Activated T-cell treated with anti-CD3 and anti-CD28 coated beads for 24 hours (primary cell): ENCODE data around the gene ITLN2.
"Not testable (repeated sequence)": the region's sequence is repeated elsewhere in the genome, so short reads cannot be mapped to it uniquely, and the experiment has no call there.

Experiments used
- DNase-seq: peaks from one replicate; pipeline ENCODE4 v3.0.0-alpha.2; 2020; ENCODE audit warnings: low read depth

Gene ITLN2

DNA sequence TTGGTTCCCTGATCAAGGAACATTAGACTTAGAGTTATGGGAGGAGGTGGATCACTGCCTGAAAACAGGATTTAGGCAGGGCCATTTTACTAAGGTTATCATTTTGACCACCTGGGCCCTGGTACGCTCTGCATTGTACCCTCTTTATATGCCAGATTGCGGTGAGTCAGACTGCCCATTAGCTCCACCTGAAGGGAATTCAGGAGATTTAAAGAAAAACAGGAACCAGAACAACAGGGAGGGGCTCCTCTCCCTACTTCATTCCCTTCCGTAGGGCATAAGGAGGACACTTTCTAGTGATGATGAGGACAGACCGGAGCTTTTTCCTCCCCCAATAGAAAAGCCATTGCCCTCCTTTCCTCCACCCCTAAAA, 49.0 kb downstream of the ITLN2 start:
- no peak for DNase-seq

DNA sequence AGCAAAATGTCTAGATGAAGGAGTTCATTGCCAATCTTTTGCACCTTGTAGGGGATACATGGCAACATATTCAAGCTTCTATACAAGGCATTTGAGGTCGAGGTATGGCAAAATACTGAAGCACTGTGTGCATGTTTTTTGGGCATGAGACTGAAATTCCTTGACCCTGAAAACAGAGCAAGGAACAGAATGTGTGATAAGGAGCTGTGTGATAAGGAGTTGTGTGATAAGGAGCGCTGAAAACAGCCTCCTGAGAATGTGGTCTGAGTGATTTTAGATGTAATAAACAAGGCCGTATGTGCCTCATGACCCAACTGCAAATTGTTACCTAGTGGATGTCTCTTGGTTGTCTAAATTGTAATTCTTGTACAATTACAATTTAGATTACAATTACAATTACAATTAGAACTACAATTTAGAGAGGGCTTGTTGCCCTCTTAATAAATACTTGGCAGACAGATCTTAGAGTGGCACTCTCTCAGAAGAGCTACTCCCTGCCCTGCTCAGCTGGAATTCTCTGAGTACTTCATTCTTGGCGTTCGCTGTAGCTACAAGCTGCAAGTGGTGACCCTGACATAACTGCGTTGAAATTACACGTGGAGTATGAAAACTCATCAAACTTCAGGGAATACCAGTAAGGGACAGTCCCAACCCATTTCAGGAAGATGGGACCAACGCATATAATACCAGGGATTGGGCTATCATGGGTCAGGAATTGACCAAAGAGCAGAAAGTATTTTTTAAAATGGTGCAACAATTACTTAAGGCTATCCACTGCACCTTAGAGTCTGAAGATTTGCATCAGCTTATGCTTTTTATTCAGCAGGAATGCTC, 49.6 kb downstream of the ITLN2 start:
- DNase-seq, result no peak

DNA sequence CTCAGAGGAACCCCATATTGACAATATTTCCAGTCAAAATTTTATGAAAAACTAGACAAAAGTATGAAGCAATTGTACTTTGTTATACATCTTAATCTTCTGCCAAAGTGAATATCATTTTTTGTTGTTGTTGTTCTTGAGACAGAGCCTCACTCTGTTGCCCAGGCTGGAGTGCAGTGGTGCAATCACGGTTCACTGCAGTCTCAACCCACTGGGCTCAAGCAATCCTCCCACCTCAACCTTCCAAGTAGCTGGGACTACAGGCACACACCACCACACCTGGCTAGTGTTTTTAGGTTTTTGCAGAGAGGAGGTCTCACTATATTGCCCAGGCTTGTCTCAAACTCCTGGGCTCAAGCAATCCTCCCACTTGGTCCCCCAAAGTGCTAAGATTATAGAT, 52.4 kb downstream of the ITLN2 start:
- DNase-seq, result not testable (repeated sequence)

DNA sequence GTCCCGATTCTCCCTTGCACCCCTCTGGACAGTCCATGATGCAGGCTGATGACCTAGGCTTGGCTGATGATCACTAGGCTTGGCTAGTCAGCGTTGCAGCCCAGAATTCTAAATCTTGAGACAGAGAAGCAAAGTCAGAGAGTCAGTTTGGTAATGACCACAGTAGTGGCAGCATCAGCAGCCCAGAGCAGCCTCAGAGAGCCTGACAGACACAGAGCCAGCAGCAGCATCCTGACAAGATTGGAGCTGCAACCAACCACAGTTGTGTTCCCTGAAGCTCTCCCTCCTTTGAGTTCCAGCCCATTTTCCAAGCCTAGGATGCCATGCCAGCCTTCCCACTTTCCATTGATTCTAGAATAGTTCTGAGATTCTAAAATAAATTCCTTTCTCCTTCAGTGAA, 52.8 kb downstream of the ITLN2 start:
- DNase-seq, result no peak

GRCh38 chr1:160900683-160901082, 53.9 kb downstream of the ITLN2 start:
- not testable (repeated sequence) for DNase-seq
